DND-41 (cell line): ENCODE data around the gene FAM131C.
A peak's percentile ranks its signal among the peaks of the same experiment; 100 is the strongest.

ENCODE experiments used
- ATAC-seq: fragments of 200-7000 bp; cut with Tn5 transposase; 3 replicates; pipeline ENCODE4 v1.9.1; 2021; ENCODE audit warnings: low read depth; ENCODE audit not compliant: insufficient read depth
- DNase-seq: peaks from one replicate; pipeline ENCODE4 v3.0.0-alpha.2; 2020
- H2AFZ ChIP-seq: 2 replicates; pipeline ENCODE4 v1.6.0; 2012; ENCODE audit warnings: low read depth, low read length
- H3K27ac ChIP-seq: 2 replicates; pipeline ENCODE4 v1.5.1; 2012; ENCODE audit warnings: low read length, inconsistent platforms
- H3K27me3 ChIP-seq: fragments of 200-600 bp; sonication (generic); 2 replicates; pipeline ENCODE4 v1.6.0; 2012; ENCODE audit warnings: low read length, mild to moderate bottlenecking, inconsistent platforms; ENCODE audit not compliant: insufficient read depth, poor library complexity
- H3K36me3 ChIP-seq: 2 replicates; pipeline ENCODE4 v1.5.1; 2012; ENCODE audit warnings: low read length, inconsistent platforms; ENCODE audit not compliant: insufficient read depth
- H3K4me1 ChIP-seq: 2 replicates; pipeline ENCODE4 v1.5.1; 2012; ENCODE audit warnings: mild to moderate bottlenecking, low read length; ENCODE audit not compliant: insufficient read depth
- H3K4me2 ChIP-seq: 2 replicates; pipeline ENCODE4 v1.6.0; 2012; ENCODE audit warnings: mild to moderate bottlenecking, moderate library complexity, low read length, inconsistent platforms; ENCODE audit not compliant: insufficient read depth
- H3K4me3 ChIP-seq, 2 experiments: fragments of 200-600 bp in 1 of 2; shearing (Covaris generic) in 1 of 2; 2 replicates each; pipeline ENCODE4 v1.5.1; 2012 to 2016; ENCODE audit warnings: inconsistent platforms in 2 of 2, low read length in 2 of 2, mild to moderate bottlenecking in 2 of 2, low read depth in 1 of 2, moderate library complexity in 1 of 2
- H3K79me2 ChIP-seq: 2 replicates; pipeline ENCODE4 v1.6.0; 2012; ENCODE audit warnings: low read length, inconsistent platforms; ENCODE audit not compliant: insufficient read depth
- H3K9ac ChIP-seq: 2 replicates; pipeline ENCODE4 v1.6.0; 2012; ENCODE audit warnings: low read depth, mild to moderate bottlenecking, inconsistent platforms, low read length, moderate library complexity
- H3K9me3 ChIP-seq: 2 replicates; pipeline ENCODE4 v1.5.1; 2012; ENCODE audit warnings: low read length, moderate library complexity, mild to moderate bottlenecking, inconsistent platforms; ENCODE audit not compliant: insufficient read depth, severe bottlenecking
- H4K20me1 ChIP-seq: 2 replicates; pipeline ENCODE4 v1.6.0; 2012; ENCODE audit warnings: low read length; ENCODE audit not compliant: insufficient read depth
- EZH2 ChIP-seq: IDR thresholded peaks from 3 replicates; pipeline ENCODE4 v1.6.1; 2012; ENCODE audit warnings: borderline replicate concordance, low read depth, mild to moderate bottlenecking, moderate library complexity, low read length, inconsistent platforms; ENCODE audit not compliant: severe bottlenecking
- TF ChIP-seq, protein P1 (sequence below): IDR thresholded peaks from 2 replicates; pipeline ENCODE4 v1.5.1; 2012; ENCODE audit warnings: borderline replicate concordance, low read length, moderate library complexity, mild to moderate bottlenecking; ENCODE audit not compliant: poor library complexity, severe bottlenecking; ENCODE audit errors: extremely low read depth

The FAM131C gene

DNA sequence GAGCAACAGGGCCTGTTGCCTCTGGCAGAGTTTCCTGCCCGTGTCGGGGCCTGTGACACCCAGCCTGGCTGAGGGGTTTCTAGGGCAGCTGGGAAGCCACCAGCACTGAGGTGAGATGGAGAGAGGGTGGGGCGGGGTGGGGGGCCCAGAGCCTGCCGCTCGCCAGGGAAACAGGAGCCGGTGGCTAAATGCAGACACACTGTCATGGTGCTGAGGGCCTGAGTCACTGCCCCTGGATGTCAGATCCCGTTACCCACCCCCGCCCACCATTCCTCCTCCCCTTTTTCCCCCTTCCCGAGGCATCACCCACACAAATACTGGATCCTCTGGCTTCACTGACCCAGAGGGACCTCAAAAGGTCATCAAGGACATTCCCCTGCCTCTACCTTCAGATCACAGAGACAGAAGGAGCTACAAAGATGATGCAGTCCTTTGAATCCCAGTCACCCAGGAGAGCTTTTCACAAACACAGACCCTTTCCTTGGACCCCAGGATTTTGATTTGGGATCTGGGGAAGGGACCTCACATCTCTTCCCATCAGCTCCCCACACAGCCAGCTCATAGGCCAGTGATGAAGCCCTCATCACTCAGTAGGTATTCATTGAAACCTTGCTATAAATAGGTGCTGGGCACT lies 53.7 kb downstream of the FAM131C start:
- Histone ChIP-seq H3K27me3 (peaks cover 17% of the 10 kb centered on the region), H3K4me2 (no peak overlapping the region), H3K36me3 (no peaks in the 10 kb centered on the region), H3K27ac (no peak overlapping the region), H3K4me3 (no peak overlapping the region), H3K79me2 (no peaks in the 10 kb centered on the region), H2AFZ (no peak overlapping the region), H3K9ac (no peak overlapping the region), H4K20me1 (peaks cover 6% of the 10 kb centered on the region), H3K4me1 (no peaks in the 10 kb centered on the region), H3K9me3 (no peaks in the 10 kb centered on the region)
- ATAC-seq (0 out of 3 replicates have a peak, but pooled peaks have one; percentile 27), DNase-seq (no peak)
- no peak for TF ChIP-seq EZH2
- TF ChIP-seq, protein P1, sequence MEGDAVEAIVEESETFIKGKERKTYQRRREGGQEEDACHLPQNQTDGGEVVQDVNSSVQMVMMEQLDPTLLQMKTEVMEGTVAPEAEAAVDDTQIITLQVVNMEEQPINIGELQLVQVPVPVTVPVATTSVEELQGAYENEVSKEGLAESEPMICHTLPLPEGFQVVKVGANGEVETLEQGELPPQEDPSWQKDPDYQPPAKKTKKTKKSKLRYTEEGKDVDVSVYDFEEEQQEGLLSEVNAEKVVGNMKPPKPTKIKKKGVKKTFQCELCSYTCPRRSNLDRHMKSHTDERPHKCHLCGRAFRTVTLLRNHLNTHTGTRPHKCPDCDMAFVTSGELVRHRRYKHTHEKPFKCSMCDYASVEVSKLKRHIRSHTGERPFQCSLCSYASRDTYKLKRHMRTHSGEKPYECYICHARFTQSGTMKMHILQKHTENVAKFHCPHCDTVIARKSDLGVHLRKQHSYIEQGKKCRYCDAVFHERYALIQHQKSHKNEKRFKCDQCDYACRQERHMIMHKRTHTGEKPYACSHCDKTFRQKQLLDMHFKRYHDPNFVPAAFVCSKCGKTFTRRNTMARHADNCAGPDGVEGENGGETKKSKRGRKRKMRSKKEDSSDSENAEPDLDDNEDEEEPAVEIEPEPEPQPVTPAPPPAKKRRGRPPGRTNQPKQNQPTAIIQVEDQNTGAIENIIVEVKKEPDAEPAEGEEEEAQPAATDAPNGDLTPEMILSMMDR, result no peak

DNA sequence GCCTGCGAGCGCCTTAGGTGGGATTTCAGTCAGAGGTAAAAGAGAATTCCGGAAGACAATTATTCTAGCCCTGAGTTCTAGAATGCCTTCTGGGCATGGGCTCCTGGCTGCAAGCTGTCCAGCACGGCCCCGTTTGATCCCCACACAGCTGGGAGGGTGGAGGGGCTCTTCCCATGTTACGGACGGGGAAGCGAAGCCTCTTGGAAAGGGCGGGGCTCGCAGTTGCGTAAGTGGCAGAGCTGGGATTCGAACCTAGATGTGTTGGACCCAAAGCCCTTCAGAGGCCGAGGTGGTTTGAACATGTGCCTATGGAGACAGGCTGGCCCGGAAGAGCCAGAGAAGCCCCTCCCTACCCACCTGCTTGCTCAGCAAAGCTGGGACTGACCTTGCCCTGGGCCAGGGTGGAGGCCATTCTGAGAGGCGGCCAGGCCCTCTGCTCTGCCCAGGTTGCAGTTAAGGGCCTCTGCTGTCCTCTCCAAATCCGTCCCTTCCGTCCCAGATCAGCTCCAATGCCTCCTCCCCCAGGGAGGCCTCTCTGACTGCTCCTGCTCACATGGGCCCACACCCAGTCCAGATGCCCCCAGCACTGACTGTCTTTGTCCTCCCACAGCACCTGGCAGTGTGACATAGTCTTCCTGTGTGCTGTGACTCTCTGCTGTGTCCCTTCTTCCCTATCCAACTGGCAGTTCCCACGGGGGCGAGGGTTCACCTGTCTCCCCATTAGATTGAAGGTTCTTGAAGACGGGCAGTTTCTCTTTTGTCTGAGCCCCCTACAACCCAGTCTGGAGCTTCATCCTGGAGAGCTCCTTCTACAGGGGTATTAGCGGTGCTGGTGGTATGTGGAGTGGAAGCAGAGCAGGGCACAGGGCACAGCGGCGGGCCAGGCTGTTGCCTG lies 54.5 kb downstream of the FAM131C start:
- TF ChIP-seq, protein P1, result no peak
- TF ChIP-seq EZH2, result no peak
- H3K9me3 ChIP-seq, result no peaks in the 10 kb centered on the region
- DNase-seq, result no peak
- H3K27me3 ChIP-seq, result peaks cover 17% of the 10 kb centered on the region
- no peak overlapping the region for H3K27ac ChIP-seq
- H3K9ac ChIP-seq, result no peak overlapping the region
- no peak for ATAC-seq
- peaks cover 6% of the 10 kb centered on the region for H4K20me1 ChIP-seq
- H3K4me1 ChIP-seq, result no peaks in the 10 kb centered on the region
- no peak overlapping the region for H3K4me3 ChIP-seq
- H2AFZ ChIP-seq, result no peak overlapping the region
- no peak overlapping the region for H3K4me2 ChIP-seq
- H3K36me3 ChIP-seq, result no peaks in the 10 kb centered on the region
- no peaks in the 10 kb centered on the region for H3K79me2 ChIP-seq

DNA sequence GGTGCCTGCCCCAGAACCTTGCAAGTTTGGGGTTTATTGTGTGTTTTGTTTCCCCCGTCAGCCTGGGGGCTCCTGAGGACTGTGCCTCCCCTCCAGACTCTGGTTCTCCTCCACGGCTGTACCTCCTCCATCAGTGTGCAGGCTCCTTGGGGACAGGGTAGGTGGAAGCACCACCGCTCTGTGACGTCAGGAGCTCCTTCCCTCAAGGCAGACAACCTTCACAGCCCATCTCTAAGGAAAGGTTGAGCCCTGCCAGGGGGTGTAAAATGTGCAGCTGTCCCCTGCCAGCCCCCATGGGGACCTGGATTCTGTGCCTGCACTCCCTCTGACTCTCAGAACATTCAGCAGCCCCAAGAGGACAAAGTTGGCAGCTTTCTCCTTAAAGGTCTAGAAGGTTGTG lies 55.1 kb downstream of the FAM131C start:
- Histone ChIP-seq H3K36me3 (no peaks in the 10 kb centered on the region), H3K27ac (no peak overlapping the region), H3K79me2 (no peaks in the 10 kb centered on the region), H4K20me1 (peaks cover 6% of the 10 kb centered on the region), H2AFZ (no peak overlapping the region), H3K4me3 (no peak overlapping the region), H3K9ac (no peak overlapping the region), H3K9me3 (no peaks in the 10 kb centered on the region), H3K4me1 (no peaks in the 10 kb centered on the region), H3K27me3 (peaks cover 17% of the 10 kb centered on the region), H3K4me2 (no peak overlapping the region)
- no peak for DNase-seq
- no peak for ATAC-seq
- TF ChIP-seq, protein P1, result no peak
- TF ChIP-seq EZH2, result no peak
